ENCODE results near the gene FILIP1L.

DNA sequence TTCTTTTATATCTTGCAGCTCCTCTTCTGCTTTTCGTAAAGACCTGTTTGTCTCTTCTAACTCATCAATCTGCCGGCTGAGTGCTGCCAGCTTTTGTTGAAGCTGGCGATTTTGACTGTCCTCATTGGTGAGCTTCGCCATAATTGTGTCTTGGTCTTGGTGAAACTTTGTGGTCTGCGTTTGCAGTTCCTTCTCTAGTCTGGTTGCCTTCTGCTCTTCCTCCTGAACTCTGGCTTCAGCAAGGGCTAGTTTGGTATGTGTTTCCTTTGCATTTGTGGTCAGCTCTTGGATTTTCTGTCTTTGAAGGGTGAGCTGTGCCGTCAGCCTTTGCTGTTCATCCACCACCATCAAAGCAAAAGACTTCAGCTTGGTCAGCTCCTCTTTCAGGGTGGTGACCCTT lies 263.7 kb downstream of the FILIP1L start:
- TF ChIP-seq, protein P1, sequence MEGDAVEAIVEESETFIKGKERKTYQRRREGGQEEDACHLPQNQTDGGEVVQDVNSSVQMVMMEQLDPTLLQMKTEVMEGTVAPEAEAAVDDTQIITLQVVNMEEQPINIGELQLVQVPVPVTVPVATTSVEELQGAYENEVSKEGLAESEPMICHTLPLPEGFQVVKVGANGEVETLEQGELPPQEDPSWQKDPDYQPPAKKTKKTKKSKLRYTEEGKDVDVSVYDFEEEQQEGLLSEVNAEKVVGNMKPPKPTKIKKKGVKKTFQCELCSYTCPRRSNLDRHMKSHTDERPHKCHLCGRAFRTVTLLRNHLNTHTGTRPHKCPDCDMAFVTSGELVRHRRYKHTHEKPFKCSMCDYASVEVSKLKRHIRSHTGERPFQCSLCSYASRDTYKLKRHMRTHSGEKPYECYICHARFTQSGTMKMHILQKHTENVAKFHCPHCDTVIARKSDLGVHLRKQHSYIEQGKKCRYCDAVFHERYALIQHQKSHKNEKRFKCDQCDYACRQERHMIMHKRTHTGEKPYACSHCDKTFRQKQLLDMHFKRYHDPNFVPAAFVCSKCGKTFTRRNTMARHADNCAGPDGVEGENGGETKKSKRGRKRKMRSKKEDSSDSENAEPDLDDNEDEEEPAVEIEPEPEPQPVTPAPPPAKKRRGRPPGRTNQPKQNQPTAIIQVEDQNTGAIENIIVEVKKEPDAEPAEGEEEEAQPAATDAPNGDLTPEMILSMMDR (IDR thresholded peaks at IDR 0.05) = no peak
- TF ChIP-seq EZH2 (IDR thresholded peaks at IDR 0.05) = no peak
